EL (cell line): Measurements from ENCODE around the gene SNRNP35.
"Not testable (repeated sequence)": the region's sequence is repeated elsewhere in the genome, so short reads cannot be mapped to it uniquely, and the experiment has no call there.

Experiments used
- DNase-seq: peaks from one replicate; pipeline ENCODE4 v3.0.0-alpha.2; 2016

Gene SNRNP35

DNA sequence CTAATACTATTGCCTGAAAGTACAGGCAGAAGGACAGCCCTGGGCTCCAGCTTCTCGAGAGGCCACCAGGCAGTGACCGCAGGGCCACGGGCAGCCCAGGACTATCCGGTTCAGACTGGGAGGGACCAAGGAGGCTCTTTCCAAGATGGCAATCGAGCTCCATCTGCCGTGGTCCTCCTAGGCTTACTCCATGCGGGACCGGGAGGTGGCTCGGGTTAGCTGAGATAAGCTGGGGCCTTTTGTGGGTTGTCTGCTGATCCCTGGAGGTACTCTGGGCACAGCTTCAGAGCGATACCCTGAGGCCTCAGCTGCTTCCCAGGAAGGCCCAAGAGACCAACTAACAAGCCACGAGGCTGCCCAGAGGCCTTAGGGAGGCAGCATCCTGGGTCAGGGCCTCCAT lies 33.1 kb downstream of the SNRNP35 start:
- no peak for DNase-seq

- no peak for DNase-seq
Measured at GRCh38 chr12:123491481-123491880, 33.5 kb downstream of the SNRNP35 start.

DNA sequence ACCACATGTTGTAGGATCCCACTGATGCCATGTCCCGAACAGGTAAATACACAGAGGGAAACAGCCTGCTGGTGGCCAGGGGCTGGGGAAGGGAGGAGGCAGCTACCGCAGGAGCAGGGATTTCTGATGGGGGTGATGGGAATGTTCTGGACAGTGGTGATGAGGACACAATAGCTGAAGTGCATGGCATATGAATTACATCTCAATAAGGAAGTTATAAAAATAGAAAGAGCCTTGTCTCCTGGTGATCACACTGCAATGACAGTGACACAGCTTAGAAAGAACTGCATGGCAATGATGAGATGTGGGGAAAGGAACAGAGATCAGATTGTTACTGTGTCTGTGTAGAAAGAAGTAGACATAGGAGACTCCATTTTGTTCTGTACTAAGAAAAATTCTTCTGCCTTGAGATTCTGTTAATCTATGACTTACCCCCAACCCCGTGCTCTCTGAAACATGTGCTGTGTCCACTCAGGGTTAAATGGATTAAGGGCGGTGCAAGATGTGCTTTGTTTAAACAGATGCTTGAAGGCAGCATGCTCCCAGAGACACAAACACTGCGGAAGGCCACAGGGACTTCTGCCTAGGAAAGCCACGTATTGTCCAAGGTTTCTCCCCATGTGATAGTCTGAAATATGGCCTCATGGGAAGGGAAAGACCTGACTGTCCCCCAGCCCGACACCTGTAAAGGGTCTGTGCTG lies 34.5 kb downstream of the SNRNP35 start:
- not testable (repeated sequence) for DNase-seq

GRCh38 chr12:123494124-123494851 lies 36.3 kb downstream of the SNRNP35 start:
- DNase-seq: no peak

DNA sequence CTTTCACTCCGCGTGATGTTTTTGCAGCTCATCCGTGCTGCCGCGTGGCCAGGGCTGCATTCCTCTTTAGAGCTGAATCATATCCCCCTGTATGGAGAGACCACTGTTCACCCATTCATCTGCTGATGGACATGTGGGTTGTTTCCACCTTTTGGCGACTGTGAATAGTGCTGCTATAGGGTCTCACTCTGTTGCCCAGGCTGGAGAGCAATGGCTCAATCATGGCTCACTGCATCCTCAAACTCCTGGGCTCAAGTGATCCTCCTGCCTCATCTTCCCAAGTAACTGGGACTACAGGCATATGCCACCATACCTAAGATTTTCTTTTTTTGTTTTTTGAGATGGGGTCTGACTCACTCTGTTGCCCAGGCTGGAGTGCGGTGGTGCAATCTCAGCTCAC lies 39.1 kb downstream of the SNRNP35 start:
- no peak for DNase-seq

- no peak for DNase-seq
Measured at GRCh38 chr12:123498126-123498825, 40.3 kb downstream of the SNRNP35 start.

DNA sequence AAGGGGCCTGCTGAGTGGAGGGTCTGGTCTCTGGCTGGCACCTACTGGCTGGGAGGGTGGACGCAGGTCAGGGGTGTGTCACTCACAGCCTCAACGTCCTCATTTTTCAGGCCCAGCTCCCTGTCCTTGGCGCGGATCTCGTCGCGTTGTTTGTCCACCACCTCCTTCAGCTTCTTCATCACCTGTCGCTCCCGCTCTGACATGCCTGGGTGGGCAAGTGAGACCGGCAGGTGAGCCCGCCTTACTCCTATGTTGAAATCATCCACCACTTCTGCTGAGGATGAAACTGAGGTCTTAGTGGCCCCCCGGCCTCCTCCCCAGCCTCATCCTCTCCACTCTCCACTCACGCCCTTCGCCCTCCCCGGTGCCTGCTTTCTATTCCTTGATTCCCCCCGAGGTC lies 41.4 kb downstream of the SNRNP35 start:
- DNase-seq: no peak

DNA sequence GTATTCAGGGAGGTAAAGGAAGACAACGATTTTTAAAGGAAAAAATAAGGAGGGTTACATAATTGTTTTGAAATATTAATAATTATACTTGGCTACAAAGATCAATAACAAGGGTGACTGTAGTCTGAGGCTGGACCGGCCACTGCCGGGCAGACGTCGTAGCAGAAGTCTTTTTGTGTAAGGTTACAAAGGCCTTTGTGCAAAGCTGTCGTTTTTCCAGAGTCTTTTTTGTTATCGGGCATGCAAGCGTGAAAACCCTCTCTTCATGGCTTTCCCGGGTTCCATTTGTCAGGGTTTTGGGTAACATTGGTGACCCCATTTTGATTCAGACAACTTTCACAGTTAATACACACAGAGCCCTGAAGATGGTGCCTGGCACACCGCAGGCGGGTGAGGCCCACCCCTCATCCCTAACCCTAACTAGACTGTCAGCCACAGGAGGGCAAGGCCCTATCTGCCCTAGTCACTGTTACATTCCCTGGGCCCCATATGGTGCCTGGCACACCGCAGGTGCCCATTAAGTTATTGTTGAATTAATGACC lies 44.3 kb downstream of the SNRNP35 start:
- no peak for DNase-seq

DNA sequence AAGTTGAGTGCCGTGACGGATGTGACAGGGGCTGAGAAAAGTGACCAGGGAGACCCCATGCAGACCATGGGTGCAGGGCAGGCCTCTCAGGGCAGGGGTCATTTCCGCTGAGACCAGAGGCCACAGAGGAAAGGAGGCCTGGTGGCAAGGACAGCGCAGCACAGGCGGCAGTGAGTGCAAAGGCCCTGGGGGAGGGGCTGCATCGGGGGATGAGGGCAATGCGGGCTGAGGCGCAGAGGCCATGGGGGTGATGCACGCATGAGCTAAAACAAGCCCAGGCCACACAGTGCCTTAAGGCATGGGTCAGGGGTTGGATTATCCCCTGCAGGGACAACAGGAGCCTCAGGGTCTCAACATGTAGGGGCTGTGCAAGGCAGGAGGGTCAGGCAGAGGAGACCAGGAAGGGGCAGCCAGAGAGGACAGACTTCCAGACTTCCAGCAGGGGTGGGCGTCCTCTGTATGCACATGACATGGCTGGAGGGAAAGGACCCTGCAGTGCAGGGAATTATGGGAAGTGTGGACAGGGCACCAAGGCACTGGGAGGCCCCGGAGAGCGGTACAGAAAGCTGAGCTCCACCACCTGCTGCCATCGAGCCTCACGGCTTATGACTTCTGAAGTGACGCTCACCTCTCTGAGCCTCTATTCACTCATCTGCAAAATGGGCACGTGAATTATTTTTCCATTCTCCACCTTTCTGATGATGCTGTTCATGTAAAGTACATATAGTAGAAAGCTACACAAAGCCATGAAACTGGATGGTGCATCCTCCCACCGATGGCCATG lies 48.3 kb downstream of the SNRNP35 start:
- DNase-seq: no peak

DNA sequence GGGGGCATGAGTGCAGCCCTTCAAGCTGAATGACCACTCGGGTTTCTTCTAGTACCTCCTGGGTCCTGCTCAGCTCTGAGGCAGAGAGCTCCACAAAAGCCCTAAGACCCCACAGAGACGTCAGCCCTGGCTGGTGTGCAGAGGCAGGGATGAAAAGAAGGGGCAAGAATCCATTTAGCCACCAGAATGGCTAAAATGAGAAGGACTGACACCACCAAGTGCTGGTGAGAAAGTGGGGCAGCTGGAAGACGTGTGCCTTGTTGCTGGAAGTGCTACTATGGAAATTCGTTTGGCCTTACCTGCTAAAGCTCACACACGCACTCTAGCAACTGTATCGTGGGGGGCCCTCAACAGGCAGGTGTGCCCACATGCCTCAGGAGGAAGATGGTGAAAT lies 48.9 kb downstream of the SNRNP35 start:
- no peak for DNase-seq

DNA sequence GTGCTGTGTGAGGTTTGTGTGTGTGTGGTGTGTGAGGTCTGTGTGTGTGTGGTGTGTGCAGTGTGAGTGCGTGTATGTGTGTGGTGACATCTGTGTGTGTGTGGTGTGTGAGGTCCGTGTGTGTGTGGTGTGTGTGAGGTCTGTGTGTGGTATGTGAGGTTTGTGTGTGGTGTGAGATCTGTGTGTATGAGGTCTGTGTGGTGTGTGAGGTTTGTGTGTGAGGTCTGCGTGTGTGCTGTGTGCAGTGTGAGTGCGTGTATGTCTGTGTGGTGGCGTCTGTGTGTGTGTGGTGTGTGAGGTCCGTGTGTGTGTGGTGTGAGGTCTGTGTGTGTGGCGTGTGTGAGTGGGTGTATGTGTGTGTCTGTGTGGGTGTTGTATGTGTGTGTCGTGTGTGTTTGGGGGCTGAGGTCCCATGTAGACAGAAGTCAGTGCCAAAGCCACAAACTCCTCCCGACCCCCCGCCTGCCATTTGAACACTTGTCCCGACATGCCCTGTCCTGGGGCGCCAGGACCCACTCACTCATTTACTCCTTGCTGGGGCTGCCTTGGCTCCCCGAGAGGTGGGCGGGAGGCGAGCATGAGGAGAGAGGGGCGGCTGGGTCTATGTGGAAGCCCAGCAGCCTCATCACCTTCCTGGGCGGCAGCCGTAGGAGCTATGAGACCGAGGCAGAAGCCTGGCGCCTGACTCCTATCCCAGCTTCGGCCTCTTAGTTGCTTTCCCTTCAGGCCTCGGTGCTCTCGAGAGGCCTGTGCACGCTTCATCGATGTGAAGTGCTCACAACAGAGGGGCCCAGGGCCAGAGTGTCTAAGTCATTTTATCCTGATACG lies 55.1 kb downstream of the SNRNP35 start:
- no peak for DNase-seq

- DNase-seq: no peak
Measured at GRCh38 chr12:123513805-123514204, 55.9 kb downstream of the SNRNP35 start.

GRCh38 chr12:123514582-123515221 lies 56.8 kb downstream of the SNRNP35 start:
- DNase-seq: not testable (repeated sequence)

GRCh38 chr12:123516216-123516780 lies 58.4 kb downstream of the SNRNP35 start:
- DNase-seq: no peak
